GM18511 (cell line): Measurements from ENCODE around the gene IQCF5.
"Not testable (repeated sequence)": the region's sequence is repeated elsewhere in the genome, so short reads cannot be mapped to it uniquely, and the experiment has no call there.

Experiments
- ATAC-seq: cut with Tn5 transposase; IDR thresholded peaks from one replicate; pipeline ENCODE4 v1.9.1; 2021; ENCODE audit warnings: mild to moderate bottlenecking, moderate library complexity; ENCODE audit not compliant: unreplicated experiment

The IQCF5 gene

GRCh38 chr3:51875501-51875900 is at the start of gene IQCF5:
Gene IQCF5 (minus strand): TSS chr3:51875601. CDS start chr3:51875531, 70 bp downstream.
- ATAC-seq, result no peak

- no peak for ATAC-seq
Measured at GRCh38 chr3:51921081-51921578, 45.7 kb upstream of the IQCF5 start.

GRCh38 chr3:51916418-51916817 is 41.0 kb upstream of the IQCF5 start:
- ATAC-seq, result no peak

GRCh38 chr3:51908026-51908425 is 32.6 kb upstream of the IQCF5 start:
- no peak for ATAC-seq

- ATAC-seq, result no peak
Measured at GRCh38 chr3:51904034-51904823, 28.8 kb upstream of the IQCF5 start.

GRCh38 chr3:51902361-51902760 is 27.0 kb upstream of the IQCF5 start:
- not testable (repeated sequence) for ATAC-seq

- ATAC-seq, result not testable (repeated sequence)
Measured at GRCh38 chr3:51900043-51900442, 24.6 kb upstream of the IQCF5 start.

GRCh38 chr3:51897391-51897790 is 22.0 kb upstream of the IQCF5 start:
- ATAC-seq, result no peak

- ATAC-seq, result no peak
Measured at GRCh38 chr3:51896607-51897305, 21.4 kb upstream of the IQCF5 start.

GRCh38 chr3:51894939-51895338 is 19.5 kb upstream of the IQCF5 start:
- ATAC-seq, result no peak

- no peak for ATAC-seq
Measured at GRCh38 chr3:51894391-51894790, 19.0 kb upstream of the IQCF5 start.

GRCh38 chr3:51891242-51892039 is 16.0 kb upstream of the IQCF5 start:
- ATAC-seq, result no peak

- no peak for ATAC-seq
Measured at GRCh38 chr3:51888463-51889105, 13.2 kb upstream of the IQCF5 start.

GRCh38 chr3:51887620-51888019 is 12.2 kb upstream of the IQCF5 start:
- ATAC-seq, result no peak

- ATAC-seq, result no peak
Measured at GRCh38 chr3:51886447-51886846, 11.0 kb upstream of the IQCF5 start.

GRCh38 chr3:51879937-51880336 is 4.5 kb upstream of the IQCF5 start:
- no peak for ATAC-seq

- ATAC-seq, result no peak
Measured at GRCh38 chr3:51876186-51876585, 785 bp upstream of the IQCF5 start.

GRCh38 chr3:51874889-51875288 is 512 bp downstream of the IQCF5 start:
- no peak for ATAC-seq

GRCh38 chr3:51874411-51874810 is 990 bp downstream of the IQCF5 start:
- ATAC-seq, result no peak

- ATAC-seq, result no peak
Measured at GRCh38 chr3:51873876-51874275, 1.5 kb downstream of the IQCF5 start.

- no peak for ATAC-seq
Measured at GRCh38 chr3:51873253-51873766, 2.1 kb downstream of the IQCF5 start.
